ENCODE data around the gene ZEB1. TPM values are rescaled to one million over a fixed set of nuclear protein-coding genes. Genes with fewer than 3 reads are reported as not detected.

The ZEB1 gene
- total and polyA plus RNA-seq, 2 donors from 2014 or later = 5.5 to 43.0 TPM

GRCh38 chr10:31343009-31343408 lies 24.0 kb downstream of the ZEB1 start:
- H3K27ac ChIP-seq (ENCODE audit: low read depth in 2 of 2, low read length in 2 of 2) = no peak overlapping the region
- intact Hi-C loops (cut with DNase I) = no loop called here
- TF ChIP-seq CTCF (IDR thresholded peaks at IDR 0.05; ENCODE audit: borderline replicate concordance, extremely low read depth, insufficient read depth) = no peak
- peak; percentile 69 for FAIRE-seq
- no peaks in the 10 kb centered on the region for H3K36me3 ChIP-seq (ENCODE audit: control insufficient read depth in 2 of 3, insufficient read depth in 3 of 3, low read length in 3 of 3)
- H3K4me3 ChIP-seq (ENCODE audit: low read length in 3 of 3) = no peak overlapping the region
- no peaks in the 10 kb centered on the region for H3K9me3 ChIP-seq (ENCODE audit: control insufficient read depth in 2 of 3, insufficient read depth in 1 of 3, low read length in 3 of 3)
- no peak overlapping the region for H3K9ac ChIP-seq (ENCODE audit: low read length in 3 of 3)
- DNase-seq = no peak
- H3K4me1 ChIP-seq (ENCODE audit: control insufficient read depth in 2 of 3, insufficient read depth in 2 of 3, low read depth in 1 of 3, low read length in 3 of 3) = no peaks in the 10 kb centered on the region
- no peaks in the 10 kb centered on the region for H3K27me3 ChIP-seq (ENCODE audit: control insufficient read depth, insufficient read depth, low read length)

GRCh38 chr10:31343551-31343950 lies 24.5 kb downstream of the ZEB1 start:
- no peak overlapping the region for H3K9ac ChIP-seq (ENCODE audit: low read length in 3 of 3)

GRCh38 chr10:31345886-31346285 lies 26.9 kb downstream of the ZEB1 start:
- no peak overlapping the region for H3K4me3 ChIP-seq (ENCODE audit: low read length in 3 of 3)
- no peak overlapping the region for H3K9ac ChIP-seq (ENCODE audit: low read length in 3 of 3)
- no peaks in the 10 kb centered on the region for H3K27me3 ChIP-seq (ENCODE audit: control insufficient read depth, insufficient read depth, low read length)
- H3K27ac ChIP-seq (ENCODE audit: low read depth in 2 of 2, low read length in 2 of 2) = no peak overlapping the region
- intact Hi-C loops (cut with DNase I) = no loop called here
- DNase-seq = no peak
- no peaks in the 10 kb centered on the region for H3K4me1 ChIP-seq (ENCODE audit: control insufficient read depth in 2 of 3, insufficient read depth in 2 of 3, low read depth in 1 of 3, low read length in 3 of 3)
- H3K36me3 ChIP-seq (ENCODE audit: control insufficient read depth in 2 of 3, insufficient read depth in 3 of 3, low read length in 3 of 3) = no peaks in the 10 kb centered on the region
- FAIRE-seq = peak; percentile 32
- no peaks in the 10 kb centered on the region for H3K9me3 ChIP-seq (ENCODE audit: control insufficient read depth in 2 of 3, insufficient read depth in 1 of 3, low read length in 3 of 3)
- TF ChIP-seq CTCF (IDR thresholded peaks at IDR 0.05; ENCODE audit: borderline replicate concordance, extremely low read depth, insufficient read depth) = no peak

More at GRCh38 chr10:31343551-31343950, 24.5 kb downstream of the ZEB1 start:
- no peak overlapping the region for H3K27ac ChIP-seq (ENCODE audit: low read depth in 2 of 2, low read length in 2 of 2)
- FAIRE-seq (no peak), DNase-seq (no peak)
- H3K36me3 ChIP-seq (ENCODE audit: control insufficient read depth in 2 of 3, insufficient read depth in 3 of 3, low read length in 3 of 3) = no peaks in the 10 kb centered on the region
- intact Hi-C loops (cut with DNase I) = no loop called here
- no peaks in the 10 kb centered on the region for H3K4me1 ChIP-seq (ENCODE audit: control insufficient read depth in 2 of 3, insufficient read depth in 2 of 3, low read depth in 1 of 3, low read length in 3 of 3)
- H3K9me3 ChIP-seq (ENCODE audit: control insufficient read depth in 2 of 3, insufficient read depth in 1 of 3, low read length in 3 of 3) = no peaks in the 10 kb centered on the region
- H3K27me3 ChIP-seq (ENCODE audit: control insufficient read depth, insufficient read depth, low read length) = no peaks in the 10 kb centered on the region
- TF ChIP-seq CTCF (IDR thresholded peaks at IDR 0.05; ENCODE audit: borderline replicate concordance, extremely low read depth, insufficient read depth) = no peak
- H3K4me3 ChIP-seq (ENCODE audit: low read length in 3 of 3) = no peak overlapping the region

GRCh38 chr10:31346953-31347352 lies 27.9 kb downstream of the ZEB1 start:
- intact Hi-C loops (cut with DNase I) = no loop called here
- Histone ChIP-seq H3K9ac (ENCODE audit: low read length in 3 of 3) (no peak overlapping the region), H3K4me3 (ENCODE audit: low read length in 3 of 3) (no peak overlapping the region), H3K27ac (ENCODE audit: low read depth in 2 of 2, low read length in 2 of 2) (no peak overlapping the region), H3K4me1 (ENCODE audit: control insufficient read depth in 2 of 3, insufficient read depth in 2 of 3, low read depth in 1 of 3, low read length in 3 of 3) (no peaks in the 10 kb centered on the region), H3K36me3 (ENCODE audit: control insufficient read depth in 2 of 3, insufficient read depth in 3 of 3, low read length in 3 of 3) (no peaks in the 10 kb centered on the region), H3K9me3 (ENCODE audit: control insufficient read depth in 2 of 3, insufficient read depth in 1 of 3, low read length in 3 of 3) (no peaks in the 10 kb centered on the region), H3K27me3 (ENCODE audit: control insufficient read depth, insufficient read depth, low read length) (no peaks in the 10 kb centered on the region)
- FAIRE-seq (no peak), DNase-seq (no peak)
- no peak for TF ChIP-seq CTCF (IDR thresholded peaks at IDR 0.05; ENCODE audit: borderline replicate concordance, extremely low read depth, insufficient read depth)
